Trophoblast cell (in vitro differentiated cells and primary cell): ENCODE measurements around the gene CTH.

Source experiments
- DNase-seq, 2 donors: peaks; one replicate each; pipeline ENCODE4 v3.0.0-alpha.2; 2016
- H2AFZ ChIP-seq: 2 replicates; pipeline ENCODE4 v1.6.1; 2013; ENCODE audit warnings: low read length, moderate library complexity, mild to moderate bottlenecking; ENCODE audit not compliant: insufficient read depth, poor library complexity
- H2AK5ac ChIP-seq: 2 replicates; pipeline ENCODE4 v1.6.1; 2013; ENCODE audit warnings: mild to moderate bottlenecking, low read length
- H2BK120ac ChIP-seq: 2 replicates; pipeline ENCODE4 v1.6.1; 2013; ENCODE audit warnings: low read length, mild to moderate bottlenecking, moderate library complexity; ENCODE audit not compliant: insufficient read depth, poor library complexity
- H2BK12ac ChIP-seq: 2 replicates; pipeline ENCODE4 v1.6.1; 2013; ENCODE audit warnings: mild to moderate bottlenecking, low read length, moderate library complexity
- H2BK5ac ChIP-seq: 2 replicates; pipeline ENCODE4 v1.6.1; 2013; ENCODE audit warnings: low read length, low read depth, moderate library complexity, mild to moderate bottlenecking; ENCODE audit not compliant: poor library complexity
- H3K14ac ChIP-seq: 2 replicates; pipeline ENCODE4 v1.6.1; 2013; ENCODE audit warnings: mild to moderate bottlenecking, low read length
- H3K18ac ChIP-seq: 2 replicates; pipeline ENCODE4 v1.6.1; 2013; ENCODE audit warnings: mild to moderate bottlenecking, low read length
- H3K23ac ChIP-seq: 2 replicates; pipeline ENCODE4 v1.6.1; 2013; ENCODE audit warnings: low read length
- H3K27ac ChIP-seq: 2 replicates; pipeline ENCODE4 v1.5.1; 2013; ENCODE audit warnings: low read depth, mild to moderate bottlenecking, inconsistent platforms, low read length, moderate library complexity
- H3K27me3 ChIP-seq: 2 replicates; pipeline ENCODE4 v1.6.1; 2013; ENCODE audit warnings: inconsistent platforms, mild to moderate bottlenecking, low read length, moderate library complexity; ENCODE audit not compliant: insufficient read depth
- H3K36me3 ChIP-seq, 2 experiments: 1 replicate in 1 of 2; 2 replicates in 1 of 2; pipeline ENCODE4 v1.6.1; 2013; ENCODE audit warnings: low read length in 2 of 2, mild to moderate bottlenecking in 2 of 2, moderate library complexity in 1 of 2; ENCODE audit not compliant: insufficient read depth in 2 of 2, control insufficient read depth in 1 of 2
- H3K4ac ChIP-seq: 2 replicates; pipeline ENCODE4 v1.6.1; 2013; ENCODE audit warnings: low read depth, mild to moderate bottlenecking, low read length, moderate library complexity
- H3K4me1 ChIP-seq, 2 experiments: 1 replicate in 1 of 2; 2 replicates in 1 of 2; pipeline ENCODE4 v1.6.1; 2013; ENCODE audit warnings: low read length in 2 of 2, mild to moderate bottlenecking in 2 of 2, moderate library complexity in 1 of 2; ENCODE audit not compliant: insufficient read depth in 2 of 2, control insufficient read depth in 1 of 2
- H3K4me2 ChIP-seq: 2 replicates; pipeline ENCODE4 v1.6.1; 2013; ENCODE audit warnings: inconsistent platforms, mild to moderate bottlenecking, low read length, moderate library complexity
- H3K4me3 ChIP-seq: 2 replicates; pipeline ENCODE4 v1.5.1; 2013; ENCODE audit warnings: mild to moderate bottlenecking, low read depth, low read length, inconsistent platforms
- H3K79me1 ChIP-seq: one replicate; pipeline ENCODE4 v1.6.1; 2013; ENCODE audit warnings: low read length
- H3K79me2 ChIP-seq: 2 replicates; pipeline ENCODE4 v1.6.1; 2013; ENCODE audit warnings: low read length, mild to moderate bottlenecking; ENCODE audit not compliant: control insufficient read depth, insufficient read depth, poor library complexity
- H3K9ac ChIP-seq: 2 replicates; pipeline ENCODE4 v1.6.1; 2013; ENCODE audit warnings: mild to moderate bottlenecking, low read length
- H3K9me3 ChIP-seq: 2 replicates; pipeline ENCODE4 v1.6.1; 2013; ENCODE audit warnings: low read depth, mild to moderate bottlenecking, control low read depth, inconsistent platforms, low read length; ENCODE audit not compliant: insufficient read depth
- H4K12ac ChIP-seq: 2 replicates; pipeline ENCODE4 v1.6.1; 2013; ENCODE audit warnings: low read depth, mild to moderate bottlenecking, low read length, moderate library complexity
- H4K8ac ChIP-seq: 2 replicates; pipeline ENCODE4 v1.6.1; 2013; ENCODE audit warnings: low read depth, mild to moderate bottlenecking, low read length, moderate library complexity
- H4K91ac ChIP-seq: one replicate; pipeline ENCODE4 v1.6.1; 2013; ENCODE audit warnings: low read depth, mild to moderate bottlenecking, low read length, moderate library complexity
- WGBS: extraction: QIAGEN DNeasy Blood & Tissue Kit; methylation state at CpG from one replicate; pipeline ENCODE4 v1.1.7; 2013; ENCODE audit warnings: missing lambda C conversion rate; ENCODE audit not compliant: insufficient read length, insufficient coverage; ENCODE audit errors: extremely low coverage; 5-methylcytosine and 5-hydroxymethylcytosine counted together

Gene CTH

DNA sequence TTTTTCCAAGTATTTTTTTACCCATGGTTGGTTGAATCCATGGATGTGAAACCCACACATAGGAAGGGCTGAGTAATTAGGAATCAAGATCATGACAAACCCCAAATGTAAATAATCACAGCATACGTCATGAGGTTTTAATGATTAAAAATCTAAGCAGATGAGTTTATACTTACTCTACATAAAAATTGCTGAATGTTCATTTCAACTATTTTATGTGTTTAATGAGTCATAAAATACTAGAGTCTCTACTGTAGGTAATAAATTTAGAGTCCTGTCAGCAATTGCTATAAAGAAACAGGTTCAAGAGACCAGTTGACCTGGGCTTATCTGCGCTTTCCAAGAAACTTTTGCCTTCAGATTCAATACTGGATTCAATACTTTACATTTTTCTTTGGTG lies 18.2 kb downstream of the CTH start:
- WGBS: no CpG with 5 or more reads among the region's 2 CpGs

DNA sequence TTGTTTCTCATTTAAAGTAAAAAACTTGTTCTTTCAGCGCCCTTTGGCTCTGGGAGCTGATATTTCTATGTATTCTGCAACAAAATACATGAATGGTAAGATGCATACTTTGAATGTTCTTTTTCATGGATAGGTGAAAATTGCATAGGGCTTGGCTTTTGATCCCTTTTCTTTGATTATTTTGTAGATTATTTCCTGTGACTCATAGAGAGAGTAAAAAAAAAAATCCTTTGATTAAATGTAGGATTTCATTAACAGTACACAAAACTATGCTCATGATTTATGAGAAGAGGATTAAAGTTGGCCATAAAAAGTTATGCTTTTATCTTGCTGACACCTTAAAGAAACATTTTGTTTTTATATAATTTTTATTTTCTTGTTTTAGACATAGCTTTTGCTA lies 18.7 kb downstream of the CTH start:
- Histone ChIP-seq H2BK12ac (no peak overlapping the region), H3K79me2 (no peaks in the 10 kb centered on the region), H4K12ac (no peak overlapping the region), H3K4me2 (no peak overlapping the region), H3K79me1 (no peaks in the 10 kb centered on the region), H3K9ac (no peak overlapping the region), H2BK5ac (no peak overlapping the region), H3K4me3 (no peak overlapping the region), H3K23ac (no peak overlapping the region), H3K27me3 (no peaks in the 10 kb centered on the region), H4K8ac (no peak overlapping the region), H3K9me3 (no peaks in the 10 kb centered on the region), H3K27ac (no peak overlapping the region), H3K14ac (no peak overlapping the region), H3K4ac (no peak overlapping the region), H4K91ac (no peak overlapping the region), H2AK5ac (no peak overlapping the region), H2AFZ (no peak overlapping the region), H3K4me1 (peaks cover 2 to 3% of the 10 kb centered on the region in 2 experiments), H3K18ac (no peak overlapping the region), H3K36me3 (peaks cover 0 to 1% of the 10 kb centered on the region in 2 experiments), H2BK120ac (no peak overlapping the region)
- WGBS: no CpG with 5 or more reads among the region's 1 CpG
- no peak for DNase-seq

More for the DNA sequence above, 18.2 kb downstream of the CTH start:
- no peak overlapping the region for H3K4ac ChIP-seq
- no peak overlapping the region for H3K23ac ChIP-seq
- no peak overlapping the region for H3K4me2 ChIP-seq
- H4K12ac ChIP-seq: no peak overlapping the region
- H4K91ac ChIP-seq: no peak overlapping the region
- H2AFZ ChIP-seq: no peak overlapping the region
- H3K27me3 ChIP-seq: no peaks in the 10 kb centered on the region
- no peak overlapping the region for H3K14ac ChIP-seq
- H3K4me1 ChIP-seq: peaks cover 2 to 3% of the 10 kb centered on the region in 2 experiments
- H3K9me3 ChIP-seq: no peaks in the 10 kb centered on the region
- H3K79me1 ChIP-seq: no peaks in the 10 kb centered on the region
- no peaks in the 10 kb centered on the region for H3K79me2 ChIP-seq
- no peak overlapping the region for H2AK5ac ChIP-seq
- no peak overlapping the region for H2BK12ac ChIP-seq
- no peak overlapping the region for H3K18ac ChIP-seq
- peaks cover 0 to 1% of the 10 kb centered on the region in 2 experiments for H3K36me3 ChIP-seq
- H3K4me3 ChIP-seq: no peak overlapping the region
- no peak overlapping the region for H2BK5ac ChIP-seq
- DNase-seq: no peak
- H2BK120ac ChIP-seq: no peak overlapping the region
- H4K8ac ChIP-seq: no peak overlapping the region
- H3K27ac ChIP-seq: no peak overlapping the region
- no peak overlapping the region for H3K9ac ChIP-seq

DNA sequence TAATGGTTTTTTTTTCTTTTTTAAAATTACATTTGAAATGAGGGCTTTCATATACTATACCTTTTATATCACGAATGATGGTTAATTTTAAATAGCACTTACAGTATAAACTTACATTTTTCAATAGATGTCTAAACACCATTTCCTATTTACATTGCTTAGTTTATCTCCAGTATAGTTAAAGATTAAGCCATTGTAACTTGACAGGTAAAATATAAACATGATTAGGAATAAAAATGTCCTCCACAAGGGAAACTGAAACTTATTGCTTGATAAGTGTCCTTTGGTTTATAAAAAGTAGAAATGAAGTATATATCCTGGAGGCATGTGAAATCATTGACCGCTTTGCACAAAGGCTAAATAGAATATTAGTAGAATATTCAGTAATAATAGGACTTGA lies 20.2 kb downstream of the CTH start:
- H2BK120ac ChIP-seq: no peak overlapping the region
- no peak overlapping the region for H2BK12ac ChIP-seq
- no CpG with 5 or more reads among the region's 2 CpGs for WGBS
- H2BK5ac ChIP-seq: no peak overlapping the region
- no peak overlapping the region for H2AFZ ChIP-seq
- no peak overlapping the region for H3K27ac ChIP-seq
- no peak overlapping the region for H4K8ac ChIP-seq
- no peaks in the 10 kb centered on the region for H3K79me2 ChIP-seq
- H3K4me3 ChIP-seq: no peak overlapping the region
- peaks cover 0 to 1% of the 10 kb centered on the region in 2 experiments for H3K36me3 ChIP-seq
- H3K23ac ChIP-seq: no peak overlapping the region
- no peak overlapping the region for H4K12ac ChIP-seq
- H3K4ac ChIP-seq: no peak overlapping the region
- no peak overlapping the region for H3K4me2 ChIP-seq
- no peak overlapping the region for H2AK5ac ChIP-seq
- peaks cover under 1 to 1% of the 10 kb centered on the region in 2 experiments for H3K4me1 ChIP-seq
- H3K9ac ChIP-seq: no peak overlapping the region
- no peaks in the 10 kb centered on the region for H3K27me3 ChIP-seq
- no peaks in the 10 kb centered on the region for H3K79me1 ChIP-seq
- H3K18ac ChIP-seq: no peak overlapping the region
- H4K91ac ChIP-seq: no peak overlapping the region
- H3K14ac ChIP-seq: no peak overlapping the region
- no peaks in the 10 kb centered on the region for H3K9me3 ChIP-seq
- no peak for DNase-seq

DNA sequence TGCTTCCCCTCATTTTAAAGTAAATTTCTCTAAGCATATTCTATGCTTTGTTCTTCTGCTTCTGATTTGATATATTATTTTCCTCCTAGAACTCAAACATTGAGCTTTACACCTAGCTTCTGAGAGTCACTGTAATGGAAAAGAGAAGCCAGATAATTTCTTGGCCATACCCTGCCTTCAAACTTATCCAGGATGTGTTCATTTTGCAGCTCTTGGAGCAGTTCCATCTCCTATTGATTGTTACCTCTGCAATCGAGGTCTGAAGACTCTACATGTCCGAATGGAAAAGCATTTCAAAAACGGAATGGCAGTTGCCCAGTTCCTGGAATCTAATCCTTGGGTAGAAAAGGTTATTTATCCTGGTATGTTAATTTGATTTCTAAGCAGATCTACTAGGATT lies 20.8 kb downstream of the CTH start:
- Histone ChIP-seq H2BK12ac (no peak overlapping the region), H3K4me2 (no peak overlapping the region), H3K27ac (no peak overlapping the region), H3K9me3 (no peaks in the 10 kb centered on the region), H4K91ac (no peak overlapping the region), H3K36me3 (peaks cover 0 to 1% of the 10 kb centered on the region in 2 experiments), H3K18ac (no peak overlapping the region), H3K9ac (no peak overlapping the region), H3K14ac (no peak overlapping the region), H3K79me1 (no peaks in the 10 kb centered on the region), H2BK120ac (no peak overlapping the region), H3K79me2 (no peaks in the 10 kb centered on the region), H2AFZ (no peak overlapping the region), H2BK5ac (no peak overlapping the region), H2AK5ac (no peak overlapping the region), H3K27me3 (no peaks in the 10 kb centered on the region), H3K4me1 (no peaks in the 10 kb centered on the region), H4K12ac (no peak overlapping the region), H3K4ac (no peak overlapping the region), H4K8ac (no peak overlapping the region), H3K23ac (no peak overlapping the region), H3K4me3 (no peak overlapping the region)
- WGBS: no CpG with 5 or more reads among the region's 3 CpGs
- DNase-seq: no peak
